DND-41 (cell line): ENCODE results near the gene PITPNM3.

Experiments
- ATAC-seq: fragments of 200-7000 bp; cut with Tn5 transposase; 3 replicates; pipeline ENCODE4 v1.9.1; 2021; ENCODE audit warnings: low read depth; ENCODE audit not compliant: insufficient read depth
- DNase-seq: peaks from one replicate; pipeline ENCODE4 v3.0.0-alpha.2; 2020
- H2AFZ ChIP-seq: 2 replicates; pipeline ENCODE4 v1.6.0; 2012; ENCODE audit warnings: low read depth, low read length
- H3K27ac ChIP-seq: 2 replicates; pipeline ENCODE4 v1.5.1; 2012; ENCODE audit warnings: low read length, inconsistent platforms
- H3K27me3 ChIP-seq: fragments of 200-600 bp; sonication (generic); 2 replicates; pipeline ENCODE4 v1.6.0; 2012; ENCODE audit warnings: low read length, mild to moderate bottlenecking, inconsistent platforms; ENCODE audit not compliant: insufficient read depth, poor library complexity
- H3K36me3 ChIP-seq: 2 replicates; pipeline ENCODE4 v1.5.1; 2012; ENCODE audit warnings: low read length, inconsistent platforms; ENCODE audit not compliant: insufficient read depth
- H3K4me1 ChIP-seq: 2 replicates; pipeline ENCODE4 v1.5.1; 2012; ENCODE audit warnings: mild to moderate bottlenecking, low read length; ENCODE audit not compliant: insufficient read depth
- H3K4me2 ChIP-seq: 2 replicates; pipeline ENCODE4 v1.6.0; 2012; ENCODE audit warnings: mild to moderate bottlenecking, moderate library complexity, low read length, inconsistent platforms; ENCODE audit not compliant: insufficient read depth
- H3K4me3 ChIP-seq, 2 experiments: fragments of 200-600 bp in 1 of 2; shearing (Covaris generic) in 1 of 2; 2 replicates each; pipeline ENCODE4 v1.5.1; 2012 to 2016; ENCODE audit warnings: inconsistent platforms in 2 of 2, low read length in 2 of 2, mild to moderate bottlenecking in 2 of 2, low read depth in 1 of 2, moderate library complexity in 1 of 2
- H3K79me2 ChIP-seq: 2 replicates; pipeline ENCODE4 v1.6.0; 2012; ENCODE audit warnings: low read length, inconsistent platforms; ENCODE audit not compliant: insufficient read depth
- H3K9ac ChIP-seq: 2 replicates; pipeline ENCODE4 v1.6.0; 2012; ENCODE audit warnings: low read depth, mild to moderate bottlenecking, inconsistent platforms, low read length, moderate library complexity
- H3K9me3 ChIP-seq: 2 replicates; pipeline ENCODE4 v1.5.1; 2012; ENCODE audit warnings: low read length, moderate library complexity, mild to moderate bottlenecking, inconsistent platforms; ENCODE audit not compliant: insufficient read depth, severe bottlenecking
- H4K20me1 ChIP-seq: 2 replicates; pipeline ENCODE4 v1.6.0; 2012; ENCODE audit warnings: low read length; ENCODE audit not compliant: insufficient read depth
- EZH2 ChIP-seq: IDR thresholded peaks from 3 replicates; pipeline ENCODE4 v1.6.1; 2012; ENCODE audit warnings: borderline replicate concordance, low read depth, mild to moderate bottlenecking, moderate library complexity, low read length, inconsistent platforms; ENCODE audit not compliant: severe bottlenecking
- TF ChIP-seq, protein P1 (sequence below): IDR thresholded peaks from 2 replicates; pipeline ENCODE4 v1.5.1; 2012; ENCODE audit warnings: borderline replicate concordance, low read length, moderate library complexity, mild to moderate bottlenecking; ENCODE audit not compliant: poor library complexity, severe bottlenecking; ENCODE audit errors: extremely low read depth

The PITPNM3 gene

DNA sequence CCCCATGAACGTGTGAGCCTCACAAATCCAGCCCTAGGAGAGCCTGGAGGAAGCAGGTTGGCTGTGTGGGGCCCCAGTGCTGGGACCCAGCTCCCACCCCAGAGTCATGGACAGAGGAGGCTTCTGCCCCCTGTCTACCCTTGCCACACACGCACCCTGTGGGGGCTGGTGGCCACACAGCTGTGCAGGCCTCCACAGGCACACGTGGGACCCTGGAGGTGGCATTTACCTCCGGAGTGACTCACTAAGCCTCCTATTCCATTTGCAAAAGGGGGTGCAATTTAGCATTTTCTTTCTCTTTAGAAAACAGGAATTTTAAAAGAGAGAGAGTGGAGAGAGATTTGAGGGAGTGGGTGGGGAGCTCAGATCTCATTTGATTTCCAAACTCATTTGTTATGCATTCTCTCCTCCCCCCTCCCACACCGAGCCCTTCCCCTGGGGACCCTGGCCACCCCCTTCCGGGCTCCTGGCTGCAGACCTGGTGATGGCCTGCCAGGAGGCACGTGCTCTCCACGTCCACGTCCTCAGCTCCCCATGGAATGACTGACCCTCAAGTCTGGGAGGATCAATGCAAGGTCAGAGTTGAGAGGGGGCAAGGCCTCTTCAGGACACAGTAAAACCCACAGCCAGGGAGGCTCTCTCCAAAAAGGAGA, 6.8 kb downstream of the PITPNM3 start:
- ATAC-seq (0 out of 3 replicates have a peak, but pooled peaks have one; percentile 37), DNase-seq (no peak)
- no peak overlapping the region for H3K27ac ChIP-seq
- 0 out of 2 replicates have a peak, but pooled peaks cover 2% of the 10 kb centered on the region for H4K20me1 ChIP-seq
- no peak overlapping the region for H3K4me2 ChIP-seq
- H3K79me2 ChIP-seq, result no peaks in the 10 kb centered on the region
- TF ChIP-seq, protein P1, sequence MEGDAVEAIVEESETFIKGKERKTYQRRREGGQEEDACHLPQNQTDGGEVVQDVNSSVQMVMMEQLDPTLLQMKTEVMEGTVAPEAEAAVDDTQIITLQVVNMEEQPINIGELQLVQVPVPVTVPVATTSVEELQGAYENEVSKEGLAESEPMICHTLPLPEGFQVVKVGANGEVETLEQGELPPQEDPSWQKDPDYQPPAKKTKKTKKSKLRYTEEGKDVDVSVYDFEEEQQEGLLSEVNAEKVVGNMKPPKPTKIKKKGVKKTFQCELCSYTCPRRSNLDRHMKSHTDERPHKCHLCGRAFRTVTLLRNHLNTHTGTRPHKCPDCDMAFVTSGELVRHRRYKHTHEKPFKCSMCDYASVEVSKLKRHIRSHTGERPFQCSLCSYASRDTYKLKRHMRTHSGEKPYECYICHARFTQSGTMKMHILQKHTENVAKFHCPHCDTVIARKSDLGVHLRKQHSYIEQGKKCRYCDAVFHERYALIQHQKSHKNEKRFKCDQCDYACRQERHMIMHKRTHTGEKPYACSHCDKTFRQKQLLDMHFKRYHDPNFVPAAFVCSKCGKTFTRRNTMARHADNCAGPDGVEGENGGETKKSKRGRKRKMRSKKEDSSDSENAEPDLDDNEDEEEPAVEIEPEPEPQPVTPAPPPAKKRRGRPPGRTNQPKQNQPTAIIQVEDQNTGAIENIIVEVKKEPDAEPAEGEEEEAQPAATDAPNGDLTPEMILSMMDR, result peak; percentile 6
- TF ChIP-seq EZH2, result no peak
- no peaks in the 10 kb centered on the region for H3K9me3 ChIP-seq
- no peak overlapping the region for H2AFZ ChIP-seq
- H3K36me3 ChIP-seq, result no peaks in the 10 kb centered on the region
- no peak overlapping the region for H3K4me3 ChIP-seq
- no peaks in the 10 kb centered on the region for H3K4me1 ChIP-seq
- no peak overlapping the region for H3K9ac ChIP-seq
- no peaks in the 10 kb centered on the region for H3K27me3 ChIP-seq

DNA sequence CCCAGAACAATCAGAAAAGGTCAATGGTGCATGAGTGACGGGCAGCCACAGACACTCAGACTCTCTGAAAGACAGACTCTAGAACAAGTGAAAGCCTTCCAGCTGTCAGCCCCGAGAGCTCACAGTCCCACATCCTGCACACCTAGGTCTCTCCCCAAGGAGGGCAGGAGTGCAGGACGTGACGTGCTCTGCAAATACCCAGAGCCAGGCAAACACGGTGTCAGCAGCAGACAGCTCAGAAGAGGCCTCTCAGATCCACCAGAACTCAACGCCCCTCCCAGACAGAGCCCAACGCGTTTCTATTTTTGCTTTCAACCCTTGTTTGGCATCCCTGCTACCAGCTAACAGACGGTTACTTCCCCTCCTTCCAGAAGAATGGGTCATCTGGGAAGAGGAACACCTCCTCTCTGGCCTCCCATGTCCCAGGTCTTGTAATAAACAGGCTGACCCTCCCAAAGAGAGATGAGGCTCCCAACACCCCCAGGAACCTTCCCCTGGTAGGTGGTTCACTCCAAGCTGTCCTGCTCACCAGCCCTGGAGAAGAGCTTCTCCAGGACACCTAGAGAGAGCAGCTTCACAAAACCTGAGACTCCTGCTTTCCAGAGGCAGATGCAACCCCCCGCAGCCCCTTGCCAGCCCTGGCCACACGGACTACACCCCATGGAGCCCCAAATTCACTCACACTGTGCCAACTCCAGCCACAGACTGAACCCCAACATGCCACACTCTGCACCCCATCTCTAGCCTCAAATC, 7.6 kb downstream of the PITPNM3 start:
- Histone ChIP-seq H3K27ac (no peak overlapping the region), H3K9me3 (no peaks in the 10 kb centered on the region), H3K4me3 (no peak overlapping the region), H3K79me2 (no peaks in the 10 kb centered on the region), H3K4me2 (no peak overlapping the region), H3K27me3 (no peaks in the 10 kb centered on the region), H2AFZ (no peak overlapping the region), H3K36me3 (no peaks in the 10 kb centered on the region), H3K4me1 (no peaks in the 10 kb centered on the region), H3K9ac (no peak overlapping the region), H4K20me1 (0 out of 2 replicates have a peak, but pooled peaks cover 2% of the 10 kb centered on the region)
- ATAC-seq (peak; percentile 60), DNase-seq (peak; percentile 16)
- TF ChIP-seq, protein P1, result no peak
- TF ChIP-seq EZH2, result no peak

DNA sequence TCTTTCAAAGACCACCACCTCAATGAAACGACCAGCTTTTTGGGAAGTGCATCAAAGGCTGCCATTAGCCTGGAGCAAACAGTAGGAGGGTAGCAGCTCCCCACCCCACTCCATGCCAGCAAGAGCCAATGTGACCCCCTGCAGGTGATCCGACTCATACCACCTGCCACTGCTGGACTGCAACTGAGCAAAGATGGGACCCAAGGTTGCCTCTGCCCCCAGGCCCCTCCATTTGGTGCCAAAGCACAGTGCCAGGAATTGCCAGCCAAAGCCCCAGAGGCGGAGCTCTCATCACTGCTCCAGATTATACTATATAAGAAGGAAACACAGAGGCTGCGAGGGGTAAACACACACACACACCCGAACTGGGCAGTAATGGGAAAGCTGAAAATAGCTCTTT, 8.3 kb downstream of the PITPNM3 start:
- TF ChIP-seq EZH2, result no peak
- TF ChIP-seq, protein P1, result no peak
- H3K36me3 ChIP-seq, result no peaks in the 10 kb centered on the region
- 0 out of 2 replicates have a peak, but pooled peaks cover 2% of the 10 kb centered on the region for H4K20me1 ChIP-seq
- H3K9me3 ChIP-seq, result no peaks in the 10 kb centered on the region
- H3K9ac ChIP-seq, result no peak overlapping the region
- DNase-seq, result no peak
- H3K4me2 ChIP-seq, result no peak overlapping the region
- H3K27me3 ChIP-seq, result no peaks in the 10 kb centered on the region
- no peaks in the 10 kb centered on the region for H3K79me2 ChIP-seq
- no peak overlapping the region for H2AFZ ChIP-seq
- H3K4me1 ChIP-seq, result no peaks in the 10 kb centered on the region
- no peak overlapping the region for H3K4me3 ChIP-seq
- no peak overlapping the region for H3K27ac ChIP-seq
- no peak for ATAC-seq
